ENCODE data around the gene NUP42. TPM values are rescaled to one million over a fixed set of nuclear protein-coding genes. Genes with fewer than 3 reads are reported as not detected.

NUP42 gene
- 10 to 100 TPM; 26.8 to 61.8 (median 36.6) TPM for polyA plus RNA-seq (ENCODE audit: low read depth in 6 of 6)

- ATAC-seq (ENCODE audit: low read depth in 2 of 2) (peak; percentile 93 to 94), DNase-seq (peak; percentile 95)
- Mint-ChIP-seq H3K27me3 (no peaks in the 10 kb centered on the region), H3K9me3 (no peaks in the 10 kb centered on the region), H3K4me1 (peaks cover 16 to 43% (median 21%) of the 10 kb centered on the region in 3 donors), H3K4me3 (peak within 1 kb of the TSS; percentile 95 to 100 (median 98)), H3K27ac (peak within 1 kb of the TSS; percentile 98 to 100 (median 100)), H3K36me3 (no peaks in the 10 kb centered on the region)
These were observed at the start of gene NUP42 for GRCh38 chr7:23181684-23182553. NUP42 (plus strand) TSS chr7:23182048; CDS start chr7:23182086, 38 bp downstream.

DNA sequence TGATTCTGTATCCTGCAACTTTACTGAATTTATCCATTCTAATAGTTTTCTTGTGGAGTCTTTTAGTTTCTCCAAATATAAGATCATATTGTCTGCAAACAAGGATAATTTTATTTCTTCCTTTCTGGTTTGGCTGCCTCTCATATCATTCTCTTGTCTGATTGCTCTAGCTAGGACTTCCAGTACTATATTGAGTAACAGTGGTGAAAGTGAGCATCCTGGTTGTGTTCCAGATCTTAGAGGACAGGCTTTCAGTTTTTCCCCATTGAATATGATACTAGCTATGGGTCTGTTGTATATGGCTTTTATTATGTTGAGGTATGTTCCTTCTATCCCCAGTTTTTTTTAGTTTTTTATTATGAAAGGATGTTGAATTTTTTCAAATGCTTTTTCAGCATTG, 48.1 kb upstream of the NUP42 start:
- H3K27me3 Mint-ChIP-seq, result no peaks in the 10 kb centered on the region
- no peak overlapping the region for H3K4me3 Mint-ChIP-seq
- H3K4me1 Mint-ChIP-seq, result no peaks in the 10 kb centered on the region
- DNase-seq (no peak), ATAC-seq (ENCODE audit: low read depth in 2 of 2) (no peak)
- H3K27ac Mint-ChIP-seq, result no peak overlapping the region
- H3K36me3 Mint-ChIP-seq, result peaks cover 10 to 16% of the 10 kb centered on the region in 2 donors
- peaks cover 0 to 6% (median 4%) of the 10 kb centered on the region in 7 donors for H3K9me3 Mint-ChIP-seq

GRCh38 chr7:23135755-23136154, 46.1 kb upstream of the NUP42 start:
- Mint-ChIP-seq H3K27ac (peak overlapping the region in 1 of 6 donors; percentile 58), H3K4me1 (no peaks in the 10 kb centered on the region), H3K9me3 (peaks cover 0 to 6% (median 4%) of the 10 kb centered on the region in 7 donors), H3K36me3 (peaks cover 8 to 10% of the 10 kb centered on the region in 2 donors), H3K27me3 (no peaks in the 10 kb centered on the region), H3K4me3 (no peak overlapping the region)
- ATAC-seq (ENCODE audit: low read depth in 2 of 2) (no peak), DNase-seq (no peak)

- ATAC-seq (ENCODE audit: low read depth in 2 of 2) (no peak), DNase-seq (no peak)
- no peaks in the 10 kb centered on the region for H3K27me3 Mint-ChIP-seq
- no peaks in the 10 kb centered on the region for H3K4me1 Mint-ChIP-seq
- peaks cover 0 to 6% (median 4%) of the 10 kb centered on the region in 7 donors for H3K9me3 Mint-ChIP-seq
- H3K27ac Mint-ChIP-seq, result peak overlapping the region in 1 of 6 donors; percentile 49
- peaks cover 10 to 15% of the 10 kb centered on the region in 2 donors for H3K36me3 Mint-ChIP-seq
- no peak overlapping the region for H3K4me3 Mint-ChIP-seq
These were observed 45.6 kb upstream of the NUP42 start for GRCh38 chr7:23136216-23136615.

DNA sequence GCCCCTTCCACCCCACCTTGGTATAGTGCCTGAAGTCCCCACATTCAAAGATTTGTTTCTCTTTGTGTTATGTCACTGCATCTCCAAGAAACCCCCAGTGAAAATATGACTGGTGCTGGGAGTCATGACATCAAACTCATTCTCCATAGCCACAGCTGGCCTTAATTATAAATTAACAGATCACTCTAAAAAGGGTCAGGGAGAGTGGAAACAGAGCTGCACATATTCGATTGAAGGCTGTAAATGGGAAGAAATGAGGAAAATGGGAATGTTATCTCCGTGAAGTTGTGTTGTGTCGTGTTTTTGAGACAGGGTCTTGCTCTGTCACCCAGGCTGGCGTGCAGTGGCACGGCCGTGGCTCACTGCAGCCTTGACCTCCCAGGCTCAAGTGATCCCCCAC, 24.2 kb upstream of the NUP42 start:
- Mint-ChIP-seq H3K36me3 (peaks cover 0 to 10% of the 10 kb centered on the region in 2 donors), H3K27me3 (no peaks in the 10 kb centered on the region), H3K4me3 (no peak overlapping the region), H3K4me1 (no peaks in the 10 kb centered on the region), H3K27ac (no peak overlapping the region), H3K9me3 (no peaks in the 10 kb centered on the region)
- DNase-seq (no peak), ATAC-seq (ENCODE audit: low read depth in 2 of 2) (no peak)

DNA sequence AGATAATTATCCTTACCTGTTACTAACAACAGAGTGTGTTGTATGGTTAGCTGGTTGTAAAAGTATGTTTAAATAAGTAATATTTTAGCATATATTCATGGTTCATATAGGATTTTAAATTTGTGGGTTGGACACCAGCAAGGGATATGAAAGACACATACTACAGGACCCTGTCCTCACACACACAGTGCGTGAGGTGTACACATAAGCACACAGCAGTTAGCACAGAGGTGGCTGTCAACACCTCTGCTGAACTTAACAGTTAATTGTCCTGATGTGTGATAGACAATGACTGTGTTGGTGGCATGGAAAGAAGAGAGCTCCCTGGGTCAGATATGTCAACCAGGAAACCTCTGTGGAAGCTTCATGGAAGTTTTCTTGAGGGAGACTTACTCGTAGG, 23.3 kb upstream of the NUP42 start:
- Mint-ChIP-seq H3K27ac (no peak overlapping the region), H3K36me3 (peaks cover 0 to 7% of the 10 kb centered on the region in 2 donors), H3K4me3 (peak overlapping the region in 1 of 8 donors; percentile 72), H3K9me3 (no peaks in the 10 kb centered on the region), H3K27me3 (no peaks in the 10 kb centered on the region), H3K4me1 (no peaks in the 10 kb centered on the region)
- DNase-seq (no peak), ATAC-seq (ENCODE audit: low read depth in 2 of 2) (no peak)

- Mint-ChIP-seq H3K4me3 (no peak overlapping the region), H3K4me1 (no peaks in the 10 kb centered on the region), H3K27me3 (no peaks in the 10 kb centered on the region), H3K36me3 (peaks cover 0 to 7% of the 10 kb centered on the region in 2 donors), H3K27ac (no peak overlapping the region), H3K9me3 (no peaks in the 10 kb centered on the region)
- DNase-seq, result no peak
- ATAC-seq (ENCODE audit: low read depth in 2 of 2), result no peak
These were observed 20.4 kb upstream of the NUP42 start for GRCh38 chr7:23161482-23161881.

DNA sequence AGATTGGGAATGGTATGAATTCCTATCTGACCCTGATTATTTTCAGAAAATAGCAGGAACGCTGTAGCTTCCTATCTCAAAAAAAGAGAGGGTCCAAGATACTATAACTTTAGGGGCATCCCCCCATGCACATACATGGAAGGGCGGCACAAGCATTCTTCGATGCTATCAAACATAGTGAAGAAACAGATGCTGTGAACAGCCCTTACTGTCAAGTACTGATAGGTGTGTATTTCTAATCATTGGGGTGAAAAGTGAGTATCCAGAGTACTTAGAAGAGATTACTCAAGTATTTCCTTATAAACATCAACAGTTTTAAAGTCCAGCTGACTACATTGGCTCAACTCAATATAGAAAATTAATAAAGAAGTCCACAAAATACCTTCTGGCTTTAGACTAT, 17.0 kb upstream of the NUP42 start:
- no peak for ATAC-seq (ENCODE audit: low read depth in 2 of 2)
- DNase-seq, result no peak
- H3K9me3 Mint-ChIP-seq, result no peaks in the 10 kb centered on the region
- H3K27me3 Mint-ChIP-seq, result no peaks in the 10 kb centered on the region
- H3K4me3 Mint-ChIP-seq, result no peak overlapping the region
- H3K27ac Mint-ChIP-seq, result no peak overlapping the region
- H3K4me1 Mint-ChIP-seq, result no peaks in the 10 kb centered on the region
- no peaks in the 10 kb centered on the region for H3K36me3 Mint-ChIP-seq

GRCh38 chr7:23165316-23165715, 16.5 kb upstream of the NUP42 start:
- Mint-ChIP-seq H3K27ac (no peak overlapping the region), H3K4me3 (no peak overlapping the region), H3K27me3 (no peaks in the 10 kb centered on the region), H3K4me1 (no peaks in the 10 kb centered on the region), H3K9me3 (no peaks in the 10 kb centered on the region), H3K36me3 (no peaks in the 10 kb centered on the region)
- DNase-seq (no peak), ATAC-seq (ENCODE audit: low read depth in 2 of 2) (no peak)

DNA sequence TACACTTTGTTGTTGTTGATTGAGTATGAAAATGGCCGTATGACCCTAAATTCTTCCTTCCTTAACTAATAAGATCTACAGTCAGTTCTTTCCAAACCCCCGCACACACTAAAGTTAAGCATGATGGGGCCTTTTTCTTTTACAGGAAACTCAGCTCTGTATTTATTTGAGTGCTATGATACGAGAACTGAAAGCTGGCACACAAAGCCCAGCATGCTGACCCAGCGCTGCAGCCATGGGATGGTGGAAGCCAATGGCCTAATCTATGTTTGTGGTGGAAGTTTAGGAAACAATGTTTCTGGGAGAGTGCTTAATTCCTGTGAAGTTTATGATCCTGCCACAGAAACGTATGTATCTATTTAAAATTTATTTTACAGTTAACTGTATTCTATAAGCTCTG, 14.2 kb upstream of the NUP42 start:
- no peak for ATAC-seq (ENCODE audit: low read depth in 2 of 2)
- Mint-ChIP-seq H3K27me3 (no peaks in the 10 kb centered on the region), H3K9me3 (no peaks in the 10 kb centered on the region), H3K4me3 (no peak overlapping the region), H3K27ac (no peak overlapping the region), H3K36me3 (peaks cover 0 to 5% of the 10 kb centered on the region in 2 donors), H3K4me1 (no peaks in the 10 kb centered on the region)
- DNase-seq, result no peak

- no peak overlapping the region for H3K27ac Mint-ChIP-seq
- ATAC-seq (ENCODE audit: low read depth in 2 of 2) (no peak), DNase-seq (no peak)
- H3K9me3 Mint-ChIP-seq, result no peaks in the 10 kb centered on the region
- H3K4me1 Mint-ChIP-seq, result no peaks in the 10 kb centered on the region
- H3K4me3 Mint-ChIP-seq, result no peak overlapping the region
- H3K36me3 Mint-ChIP-seq, result peaks cover 0 to 5% of the 10 kb centered on the region in 2 donors
- no peaks in the 10 kb centered on the region for H3K27me3 Mint-ChIP-seq
These were observed 13.6 kb upstream of the NUP42 start for GRCh38 chr7:23168111-23168885.

DNA sequence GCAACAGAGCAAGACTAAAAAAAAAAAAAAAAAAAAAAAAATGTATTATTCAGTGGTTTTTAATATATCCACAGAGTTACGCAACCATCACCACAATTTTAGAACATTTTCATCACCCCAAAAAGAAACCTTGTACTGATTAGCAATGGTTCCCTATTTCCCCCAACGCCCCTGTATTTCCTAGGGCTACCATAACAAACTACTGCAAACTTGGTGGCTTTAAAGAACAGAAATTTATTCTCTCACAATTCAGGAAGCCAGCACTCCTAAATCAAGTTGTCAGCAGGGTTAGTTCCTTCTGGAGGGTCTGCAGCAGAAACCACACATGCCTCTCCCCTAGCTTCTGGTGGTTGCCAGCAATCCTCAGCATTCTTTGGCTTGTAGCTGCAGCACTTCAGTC, 5.9 kb upstream of the NUP42 start:
- H3K4me1 Mint-ChIP-seq, result peaks cover 0 to 5% (median 0%) of the 10 kb centered on the region in 3 donors
- H3K27me3 Mint-ChIP-seq, result no peaks in the 10 kb centered on the region
- DNase-seq (no peak), ATAC-seq (ENCODE audit: low read depth in 2 of 2) (no peak)
- H3K4me3 Mint-ChIP-seq, result no peak overlapping the region
- H3K9me3 Mint-ChIP-seq, result no peaks in the 10 kb centered on the region
- H3K27ac Mint-ChIP-seq, result no peak overlapping the region
- H3K36me3 Mint-ChIP-seq, result peaks cover 0 to 5% of the 10 kb centered on the region in 2 donors

DNA sequence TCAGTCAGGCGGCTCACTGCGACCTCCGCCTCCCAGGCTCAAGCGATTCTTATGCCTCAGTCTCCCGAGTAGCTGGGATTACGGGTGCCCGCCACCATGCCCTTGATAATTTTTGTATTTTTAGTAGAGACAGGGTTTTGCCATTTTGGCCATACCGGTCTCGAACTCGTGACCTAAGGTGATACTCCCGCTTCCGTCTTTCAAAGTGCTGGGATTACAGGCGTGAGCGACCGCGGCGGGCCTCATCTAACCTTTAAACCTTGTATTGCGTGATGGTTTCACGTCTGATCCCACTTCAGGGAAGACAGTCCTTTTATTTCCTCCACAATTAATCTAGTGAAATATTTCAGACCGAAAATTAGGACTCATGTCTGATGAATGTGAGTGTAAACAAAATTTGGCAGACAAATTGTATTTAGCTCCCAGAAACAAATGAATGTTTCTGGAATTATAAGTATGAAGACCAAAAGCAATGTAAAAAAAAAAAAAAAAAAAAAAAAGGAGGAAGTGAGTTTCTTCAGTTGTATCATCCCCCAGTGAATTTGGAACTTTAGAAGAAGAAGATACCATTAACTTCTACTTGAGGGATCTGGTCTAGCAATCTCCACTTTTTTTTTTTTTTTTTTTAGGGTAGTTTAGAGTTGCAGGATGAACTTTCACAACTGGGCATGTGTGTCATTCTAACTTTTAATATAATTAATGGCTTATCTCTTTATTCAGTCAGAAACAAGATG, 1.6 kb downstream of the NUP42 start:
- Mint-ChIP-seq H3K4me3 (peak overlapping the region; percentile 95 to 100 (median 98)), H3K27ac (peak overlapping the region in 5 of 6 donors; percentile 53 to 100 (median 94)), H3K9me3 (no peaks in the 10 kb centered on the region), H3K4me1 (peaks cover 16 to 43% (median 21%) of the 10 kb centered on the region in 3 donors), H3K36me3 (peaks cover 0 to 4% of the 10 kb centered on the region in 2 donors), H3K27me3 (no peaks in the 10 kb centered on the region)
- ATAC-seq (ENCODE audit: low read depth in 2 of 2) (no peak), DNase-seq (no peak)

All from naive B cell (primary cell).